ENCODE measurements around the gene ITIH6.
"Not testable (repeated sequence)": the region's sequence is repeated elsewhere in the genome, so short reads cannot be mapped to it uniquely, and the experiment has no call there.

The ITIH6 gene

GRCh38 chrX:54786967-54787366, 11.1 kb downstream of the ITIH6 start:
- peaks cover 44 to 90% (median 81%) of the 10 kb centered on the region in 11 experiments for H3K27me3 ChIP-seq
- no peaks in the 10 kb centered on the region for H3K36me3 ChIP-seq
- H3K4me2 ChIP-seq = no peak overlapping the region
- H3K4me1 ChIP-seq = no peaks in the 10 kb centered on the region
- H4K20me1 ChIP-seq = no peaks in the 10 kb centered on the region
- H3K4me3 ChIP-seq = no peak overlapping the region
- H3K9me3 ChIP-seq (replicated peaks in 1 of 11) = peaks cover 0 to 5% (median 0%) of the 10 kb centered on the region in 11 experiments; a peak in 2 of 22 replicates
- H3K9ac ChIP-seq = no peak overlapping the region
- no peak overlapping the region for H3K27ac ChIP-seq
- TF ChIP-seq Cebpa-rat (IDR thresholded peaks at IDR 0.05) = no peak

GRCh38 chrX:54785901-54786300, 12.2 kb downstream of the ITIH6 start:
- Histone ChIP-seq H3K36me3 (no peaks in the 10 kb centered on the region), H3K4me3 (no peak overlapping the region), H3K27me3 (peaks cover 42 to 90% (median 81%) of the 10 kb centered on the region in 11 experiments), H3K4me2 (no peak overlapping the region), H3K9me3 (replicated peaks in 1 of 11) (peaks cover 0 to 5% (median 0%) of the 10 kb centered on the region in 11 experiments; a peak in 2 of 22 replicates), H3K4me1 (no peaks in the 10 kb centered on the region), H4K20me1 (no peaks in the 10 kb centered on the region), H3K27ac (no peak overlapping the region), H3K9ac (no peak overlapping the region)
- no peak for TF ChIP-seq Cebpa-rat (IDR thresholded peaks at IDR 0.05)

DNA sequence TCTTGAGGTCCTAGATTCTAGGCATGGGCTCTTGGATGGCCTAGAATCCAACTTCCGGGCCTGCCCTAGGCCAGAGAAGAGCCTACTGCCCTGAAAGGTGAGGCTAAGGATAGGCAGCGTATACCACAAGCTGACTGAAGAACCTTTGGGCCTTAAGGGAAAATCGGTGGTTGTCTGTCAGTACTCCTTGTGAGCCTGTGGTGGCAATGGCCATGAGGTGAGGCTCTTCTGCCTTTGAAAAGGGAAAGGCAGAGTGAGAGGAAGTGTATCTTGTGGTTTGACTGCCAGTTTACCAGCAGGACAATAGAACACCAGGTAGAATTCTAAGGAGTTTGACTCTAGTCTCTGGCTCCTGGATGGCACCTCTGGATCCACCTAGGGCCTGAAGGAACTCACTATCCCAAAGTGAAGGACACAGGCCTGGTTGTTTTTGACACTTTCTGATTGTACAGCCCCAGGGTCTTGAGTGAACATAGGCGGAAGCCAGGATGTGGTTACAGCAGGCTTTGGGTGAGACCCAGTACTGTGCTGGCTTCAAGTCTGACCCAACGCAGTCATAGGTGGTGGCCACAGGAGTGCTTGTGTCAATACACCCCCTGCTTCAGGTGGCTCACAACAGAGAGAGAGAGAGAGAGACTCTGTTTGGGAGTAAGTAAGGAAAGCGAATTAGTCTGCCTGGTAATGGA, 20.9 kb downstream of the ITIH6 start:
- Histone ChIP-seq H3K9me3 (replicated peaks in 1 of 11) (peaks cover 0 to 8% (median 0%) of the 10 kb centered on the region in 11 experiments; a peak in 4 of 22 replicates), H3K27me3 (peaks cover 48 to 86% (median 76%) of the 10 kb centered on the region in 11 experiments), H3K4me3 (no peak overlapping the region), H3K9ac (no peak overlapping the region), H3K36me3 (no peaks in the 10 kb centered on the region), H4K20me1 (no peaks in the 10 kb centered on the region), H3K4me2 (no peak overlapping the region), H3K4me1 (peaks cover 0 to 4% (median 0%) of the 10 kb centered on the region in 10 experiments; a peak in 2 of 20 replicates), H3K27ac (no peak overlapping the region)
- TF ChIP-seq Cebpa-rat (IDR thresholded peaks at IDR 0.05) = no peak

DNA sequence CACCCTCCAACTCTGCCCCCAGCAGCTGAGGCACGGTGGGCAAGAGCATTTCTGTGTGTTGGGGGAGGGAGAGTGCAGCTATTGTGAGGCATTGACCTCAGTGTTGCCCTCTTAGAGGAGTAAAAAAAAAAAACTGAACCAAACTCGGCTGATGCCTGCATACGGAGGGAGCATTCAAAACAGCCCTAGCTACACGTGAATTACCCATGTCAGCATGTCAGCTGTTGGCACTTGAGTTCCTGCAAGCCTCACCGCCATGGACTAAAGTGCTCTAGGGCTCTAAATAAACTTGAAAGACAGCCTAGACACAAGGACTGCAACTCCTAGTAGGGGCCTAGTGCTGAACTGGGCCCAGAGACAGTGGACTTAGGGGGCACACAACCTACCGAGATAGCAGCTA, 22.0 kb downstream of the ITIH6 start:
- Histone ChIP-seq H3K27ac (no peak overlapping the region), H3K9me3 (replicated peaks in 1 of 11) (peaks cover 0 to 12% (median 0%) of the 10 kb centered on the region in 11 experiments; a peak in 4 of 22 replicates), H3K9ac (no peak overlapping the region), H3K36me3 (no peaks in the 10 kb centered on the region), H3K4me1 (peaks cover 0 to 4% (median 0%) of the 10 kb centered on the region in 10 experiments; a peak in 2 of 20 replicates), H3K27me3 (peaks cover 42 to 82% (median 68%) of the 10 kb centered on the region in 11 experiments), H4K20me1 (no peaks in the 10 kb centered on the region), H3K4me2 (no peak overlapping the region), H3K4me3 (no peak overlapping the region)
- TF ChIP-seq Cebpa-rat (IDR thresholded peaks at IDR 0.05) = no peak

DNA sequence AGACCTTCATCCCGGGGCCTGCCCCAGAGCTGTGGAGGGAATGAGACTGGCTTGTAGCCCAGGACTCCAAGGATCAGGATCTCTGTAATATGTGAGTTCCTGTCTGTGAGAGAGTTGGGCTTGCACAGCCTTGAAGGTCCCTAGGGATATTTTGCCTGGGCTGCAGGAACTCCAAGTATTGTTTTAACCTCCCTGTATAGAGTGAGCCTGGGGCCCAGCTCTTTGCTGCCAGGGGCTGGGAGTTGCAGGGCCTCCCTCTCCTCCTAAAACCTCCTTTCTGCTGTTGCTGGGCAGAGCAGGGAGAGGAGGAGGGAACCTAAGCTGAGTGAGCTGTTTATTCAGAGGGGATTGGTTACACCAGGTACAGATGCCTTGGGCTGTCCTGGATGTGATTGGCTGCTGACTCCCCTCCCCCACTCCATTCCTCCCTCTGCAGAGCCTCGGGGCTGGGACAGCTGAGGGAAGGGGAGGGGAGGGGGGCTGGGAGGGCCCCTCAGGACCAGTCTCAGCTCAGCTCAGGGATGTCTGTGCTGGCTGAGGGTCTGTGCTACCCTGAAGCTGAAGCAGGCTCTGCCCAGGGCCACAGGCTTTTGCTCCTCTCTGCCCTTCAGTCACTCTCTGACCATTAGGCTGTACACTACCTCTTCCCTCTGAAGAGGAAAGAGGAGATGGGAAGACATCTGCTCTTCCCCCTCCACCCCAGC, 23.5 kb downstream of the ITIH6 start:
- H4K20me1 ChIP-seq, H3K36me3 ChIP-seq, H3K4me3 ChIP-seq, H3K9ac ChIP-seq, H3K27ac ChIP-seq, H3K4me1 ChIP-seq: not testable (repeated sequence)
- peaks cover 0 to 12% (median 0%) of the 10 kb centered on the region in 11 experiments; a peak in 4 of 22 replicates for H3K9me3 ChIP-seq (replicated peaks in 1 of 11)
- peaks cover 31 to 72% (median 57%) of the 10 kb centered on the region in 11 experiments for H3K27me3 ChIP-seq
- H3K4me2 ChIP-seq = 0 out of 22 replicates have a peak overlapping the region, but pooled peaks of 1 of the 11 experiments have one; percentile 14

GRCh38 chrX:54758114-54759055, 39.7 kb downstream of the ITIH6 start:
- TF ChIP-seq Cebpa-rat (IDR thresholded peaks at IDR 0.05) = no peak
- H3K9me3 ChIP-seq (replicated peaks in 1 of 11) = peaks cover 0 to 21% (median 8%) of the 10 kb centered on the region in 11 experiments; a peak in 11 of 22 replicates

GRCh38 chrX:54754854-54755253, 43.2 kb downstream of the ITIH6 start:
- H3K4me3 ChIP-seq = no peak overlapping the region
- no peak overlapping the region for H3K9ac ChIP-seq
- no peak for TF ChIP-seq Cebpa-rat (IDR thresholded peaks at IDR 0.05)
- no peak overlapping the region for H3K27ac ChIP-seq
- peaks cover 0 to 11% (median 0%) of the 10 kb centered on the region in 11 experiments; a peak in 4 of 22 replicates for H3K9me3 ChIP-seq (replicated peaks in 1 of 11)
- no peak overlapping the region for H3K4me2 ChIP-seq
- H3K27me3 ChIP-seq = peaks cover 67 to 94% (median 91%) of the 10 kb centered on the region in 11 experiments
- no peaks in the 10 kb centered on the region for H3K4me1 ChIP-seq
- H4K20me1 ChIP-seq = no peaks in the 10 kb centered on the region; a peak in 1 of 22 replicates
- no peaks in the 10 kb centered on the region for H3K36me3 ChIP-seq

More at GRCh38 chrX:54758114-54759055, 39.7 kb downstream of the ITIH6 start:
- Histone ChIP-seq H3K4me3 (no peak overlapping the region), H3K27me3 (peaks cover 38 to 70% (median 60%) of the 10 kb centered on the region in 11 experiments), H4K20me1 (no peaks in the 10 kb centered on the region), H3K36me3 (no peaks in the 10 kb centered on the region), H3K4me1 (no peaks in the 10 kb centered on the region), H3K9ac (no peak overlapping the region), H3K27ac (no peak overlapping the region), H3K4me2 (no peak overlapping the region)

GRCh38 chrX:54748626-54749025, 49.4 kb downstream of the ITIH6 start:
- Histone ChIP-seq H3K27ac (no peak overlapping the region), H3K36me3 (no peaks in the 10 kb centered on the region), H3K4me2 (no peak overlapping the region), H3K4me1 (no peaks in the 10 kb centered on the region), H3K27me3 (peaks cover 88 to 100% (median 99%) of the 10 kb centered on the region in 11 experiments), H3K9ac (no peak overlapping the region), H3K4me3 (no peak overlapping the region), H4K20me1 (no peaks in the 10 kb centered on the region; a peak in 1 of 22 replicates), H3K9me3 (replicated peaks in 1 of 11) (0 out of 22 replicates have a peak, but pooled peaks cover 0 to 3% (median 0%) of the 10 kb centered on the region in 11 experiments)
- no peak for TF ChIP-seq Cebpa-rat (IDR thresholded peaks at IDR 0.05)
